Left kidney (tissue), 2 donors: ENCODE measurements around the gene MMP21. TPM values are rescaled to one million over a fixed set of nuclear protein-coding genes. Genes with fewer than 3 reads are reported as not detected.

Source experiments
- DNase-seq: peaks from one replicate; pipeline ENCODE4 v3.0.0-alpha.2; 2013
- polyA plus RNA-seq: library from polyadenylated mRNA; unstranded; fragments of 120-200 nt; gene quantifications from one replicate; pipeline ENCODE4 v1.2.1, GENCODE V29; 2013; ENCODE audit not compliant: insufficient read length

The MMP21 gene
- polyA plus RNA-seq, 1 donor: 0.30 TPM

DNA sequence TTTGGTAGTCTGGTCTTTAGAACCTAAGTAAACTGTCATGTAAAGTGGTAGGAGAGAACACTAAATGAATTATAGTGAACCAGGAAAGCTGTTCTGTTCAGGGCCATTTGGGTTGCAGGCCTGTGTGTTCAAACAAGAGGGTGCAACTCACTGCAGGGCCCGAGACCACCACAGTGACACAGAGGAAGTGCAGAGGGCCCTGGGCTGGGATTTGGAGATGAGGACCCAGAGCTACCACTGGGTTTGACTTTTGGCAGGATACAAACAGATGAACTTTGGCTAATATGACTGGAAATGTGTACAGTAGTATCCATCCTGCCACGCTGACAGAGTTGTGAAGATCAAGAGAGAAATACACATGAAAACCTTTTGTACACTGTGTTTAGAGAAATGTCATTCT lies 9.8 kb downstream of the MMP21 start:
- DNase-seq: no peak

DNA sequence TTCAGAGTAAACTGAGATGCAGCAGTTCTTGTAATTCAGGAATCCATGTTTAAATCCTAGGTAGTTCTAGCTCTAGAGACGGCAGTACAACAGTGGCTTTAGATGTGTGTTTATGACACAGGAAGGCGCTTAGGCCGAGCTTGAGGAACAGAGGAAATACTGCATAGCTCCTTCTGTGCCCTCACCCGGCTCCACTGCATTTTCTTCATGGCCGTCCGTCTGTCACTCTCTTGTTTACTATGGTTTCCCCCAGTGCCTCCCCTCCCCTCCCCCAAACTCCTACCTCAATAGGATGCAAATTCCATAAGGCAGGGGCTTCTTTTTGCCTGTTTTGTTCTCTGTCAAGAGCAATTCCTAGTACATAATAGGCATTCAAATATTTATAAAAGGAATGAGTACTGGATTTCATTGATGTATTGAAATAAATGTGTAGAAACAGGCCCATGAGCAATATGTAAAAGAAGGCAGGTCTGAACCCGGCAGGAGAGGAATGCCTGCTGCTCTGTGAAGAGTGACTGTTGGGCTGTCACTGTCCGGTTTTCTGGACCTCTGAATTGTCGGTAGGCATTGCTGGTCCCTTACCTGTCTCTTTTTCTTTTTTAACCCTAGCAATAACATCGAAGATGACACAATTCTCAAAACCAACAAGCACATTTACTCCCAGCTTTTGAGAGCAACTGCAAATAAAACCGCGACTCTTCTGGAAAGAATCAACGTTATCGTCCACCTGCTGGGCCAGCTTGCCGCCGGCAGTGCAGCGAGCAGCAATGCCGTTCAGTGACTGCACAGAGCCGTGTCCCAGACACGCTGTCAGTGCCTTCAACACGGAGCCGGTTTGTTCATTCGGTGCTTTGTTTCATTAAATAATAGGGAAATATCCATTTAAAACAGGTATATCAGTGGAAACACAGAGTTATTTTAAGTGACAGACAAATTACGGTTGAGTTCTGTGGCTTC lies 12.7 kb downstream of the MMP21 start:
- DNase-seq: no peak

DNA sequence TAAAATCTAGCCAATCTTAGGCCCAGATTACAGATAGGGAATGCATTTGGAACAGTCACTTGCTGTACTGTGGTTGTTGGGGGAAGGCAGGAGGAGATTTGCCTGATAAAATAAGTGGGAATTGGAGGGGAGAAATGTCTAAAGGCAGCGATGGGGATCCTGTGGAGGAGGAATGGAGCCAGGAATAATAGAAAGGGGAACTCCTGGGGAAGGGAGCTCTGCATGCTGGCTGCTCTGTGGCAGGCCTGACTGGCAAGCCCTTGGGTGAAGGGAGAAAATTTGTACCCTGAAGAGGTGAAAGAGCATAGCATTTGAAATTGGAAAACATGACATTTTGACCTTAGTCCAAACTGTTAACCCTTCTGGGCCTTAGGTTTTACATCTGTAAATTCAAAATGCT lies 13.7 kb downstream of the MMP21 start:
- DNase-seq: no peak

DNA sequence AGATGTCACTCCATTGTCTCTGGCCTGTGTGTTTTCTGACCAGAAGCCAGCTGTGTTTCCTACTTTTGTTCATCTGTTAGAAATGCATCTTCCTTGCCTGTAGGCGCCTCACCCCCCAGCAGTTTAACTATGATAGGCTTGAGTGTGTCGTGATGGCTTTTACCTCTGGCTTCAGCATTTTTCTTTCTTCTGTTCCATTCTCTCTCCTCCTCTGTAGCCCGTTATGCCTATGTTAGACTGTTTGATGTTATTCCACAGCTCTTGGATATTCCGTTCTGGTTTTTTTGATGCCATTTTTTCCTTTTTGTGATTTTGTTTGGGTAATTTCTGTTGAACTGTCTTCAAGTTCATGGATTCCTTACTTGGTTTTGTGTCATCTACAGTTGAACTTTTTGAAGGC lies 17.9 kb downstream of the MMP21 start:
- no peak for DNase-seq

DNA sequence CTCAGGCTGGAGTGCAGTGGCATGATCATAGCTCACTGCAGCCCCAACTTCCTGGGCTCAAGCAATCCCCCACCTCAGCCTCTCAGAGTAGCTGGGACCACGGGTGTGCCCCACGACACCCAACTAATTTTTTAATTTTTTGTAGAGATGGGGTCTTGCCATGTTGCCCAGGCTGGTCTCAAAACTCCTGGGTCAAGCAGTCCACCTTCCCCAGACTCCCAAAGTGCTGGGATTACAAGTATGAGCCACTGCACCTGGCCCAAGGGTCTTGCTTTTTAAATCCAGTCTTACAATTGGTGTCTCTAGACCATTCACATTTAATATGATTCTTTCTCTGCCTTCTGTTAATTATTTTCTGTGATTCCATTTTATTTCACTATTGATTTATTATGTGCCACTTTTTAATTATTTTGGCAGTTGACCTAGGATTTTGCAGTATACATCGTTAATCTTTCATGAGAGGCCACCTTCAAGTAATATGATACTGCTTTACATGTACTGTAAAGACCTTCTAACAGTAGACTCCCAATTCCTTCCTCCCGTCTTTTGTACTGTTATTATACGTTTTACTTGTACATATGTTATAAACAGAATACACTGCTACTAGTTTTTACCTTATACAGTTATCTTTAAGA lies 18.7 kb downstream of the MMP21 start:
- DNase-seq: no peak

DNA sequence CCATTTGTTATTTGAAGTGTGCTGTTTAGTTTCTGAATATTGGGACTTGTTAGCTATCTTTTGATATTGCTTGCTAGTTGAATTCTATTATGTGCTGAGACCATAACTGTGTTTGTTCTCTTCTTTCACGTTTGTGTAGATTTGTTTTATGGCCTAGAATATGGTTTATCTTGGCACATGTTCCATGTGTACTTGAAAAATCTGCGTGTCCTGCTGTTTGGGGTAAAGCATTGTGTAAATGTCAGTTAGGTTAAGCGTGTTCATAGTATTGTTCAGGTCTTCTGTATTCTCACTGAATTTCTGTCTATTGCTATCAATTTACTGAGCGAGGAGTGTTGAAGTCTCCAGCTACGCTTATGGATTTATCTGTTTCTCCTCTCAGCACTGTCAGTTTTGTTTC lies 19.4 kb downstream of the MMP21 start:
- DNase-seq: no peak

DNA sequence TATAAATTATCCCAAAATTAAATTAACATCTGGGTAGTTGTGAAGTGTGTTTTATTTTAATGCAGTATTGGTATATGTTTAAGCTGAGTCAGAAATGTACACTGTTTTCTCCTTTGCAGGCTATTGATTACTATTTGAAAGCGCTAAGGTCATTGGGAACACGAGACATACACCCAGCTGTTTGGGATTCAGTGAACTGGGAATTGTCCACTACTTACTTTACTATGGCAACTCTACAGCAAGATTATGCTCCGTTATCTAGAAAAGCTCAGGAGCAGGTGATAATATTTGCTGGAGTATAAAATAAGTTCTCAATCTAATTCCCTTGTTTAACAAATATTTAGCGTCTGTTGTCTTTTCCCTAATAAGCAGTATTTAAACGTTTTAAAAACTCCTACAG lies 28.2 kb downstream of the MMP21 start:
- no peak for DNase-seq

DNA sequence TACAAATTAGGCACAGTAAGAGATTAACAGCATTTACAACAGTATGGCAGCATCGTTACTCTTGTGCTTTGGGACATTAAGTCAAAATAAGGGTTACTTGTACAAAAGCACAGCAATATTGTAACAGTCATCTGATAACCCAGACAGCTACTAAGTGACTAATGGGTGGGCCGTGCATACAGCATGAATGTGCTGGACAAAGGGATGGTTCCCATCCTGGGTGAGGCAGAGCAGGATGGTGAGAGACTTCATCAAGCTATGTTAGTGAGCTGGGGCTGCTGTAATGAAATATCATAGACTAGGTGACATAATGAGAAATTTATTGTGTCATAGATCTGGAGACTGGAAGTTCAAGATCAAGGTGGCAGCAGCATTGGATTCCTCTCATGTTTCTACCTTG lies 30.7 kb downstream of the MMP21 start:
- no peak for DNase-seq

DNA sequence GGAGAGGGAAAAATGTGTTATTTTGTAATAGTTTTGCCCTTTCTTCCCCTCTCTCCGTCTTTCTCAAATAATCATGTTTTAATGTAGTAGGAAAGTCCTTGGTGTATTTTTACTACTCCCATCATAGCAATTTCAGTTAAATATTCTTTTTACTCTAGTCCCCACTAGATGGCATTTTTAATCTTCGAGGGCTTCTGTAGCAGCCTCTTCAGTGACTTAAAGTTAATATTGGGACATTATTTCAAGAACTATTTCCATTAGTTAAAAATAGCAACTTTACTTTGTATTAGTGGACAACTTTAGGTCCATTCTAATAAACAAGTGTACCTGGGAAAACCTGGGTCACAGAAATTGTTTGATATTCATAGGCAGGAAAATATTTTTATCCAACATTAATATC lies 33.2 kb downstream of the MMP21 start:
- DNase-seq: no peak

DNA sequence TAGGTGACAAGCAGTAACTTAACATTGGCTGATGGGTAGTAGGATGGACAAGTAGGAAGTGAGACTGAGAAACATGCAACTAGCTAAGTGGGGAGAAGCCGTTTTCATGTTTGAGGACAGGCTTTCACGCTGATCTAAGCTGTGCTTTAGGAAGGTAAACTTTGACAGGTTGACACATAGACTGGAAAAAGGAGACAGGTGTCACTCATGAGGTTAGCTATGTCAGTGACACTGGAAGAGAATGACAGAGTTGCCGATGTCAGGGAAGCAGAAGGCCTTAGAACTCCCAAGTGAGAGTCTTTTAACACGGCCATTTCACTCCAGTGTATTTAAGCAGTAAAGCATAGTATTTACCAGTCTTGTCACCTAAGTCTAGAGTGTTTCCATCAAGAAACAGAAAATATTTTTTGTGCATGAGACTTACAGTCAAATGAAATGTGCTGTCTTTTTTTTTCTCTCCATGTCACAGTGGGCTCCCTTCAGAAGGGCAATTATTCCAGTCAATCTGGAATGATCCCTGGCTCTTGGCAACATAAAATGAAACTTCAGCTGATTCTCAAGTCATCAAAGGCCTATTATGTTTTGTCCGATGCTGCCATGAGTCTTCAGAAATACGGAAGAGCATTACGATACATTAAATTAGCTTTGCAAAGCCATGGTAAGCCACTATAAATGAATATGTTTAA lies 35.5 kb downstream of the MMP21 start:
- DNase-seq: no peak

DNA sequence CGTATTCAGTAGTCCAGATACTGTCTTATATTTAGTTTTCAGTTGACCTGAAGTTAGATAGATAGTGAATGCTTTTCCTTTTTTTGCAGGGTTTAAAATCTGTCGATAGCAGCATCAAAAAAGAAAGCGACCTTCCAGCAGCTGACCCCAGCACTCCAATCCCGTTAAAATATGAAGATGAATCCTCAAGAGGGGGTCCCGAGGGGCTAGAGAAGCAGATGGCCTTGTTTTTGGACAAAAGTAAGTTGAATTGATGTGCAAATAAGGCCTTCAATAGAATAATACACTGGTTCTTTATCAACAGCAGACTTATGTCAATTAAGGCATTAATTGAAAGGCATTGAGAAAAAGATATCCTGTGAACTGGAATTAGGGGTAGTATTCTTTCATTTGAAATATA lies 37.4 kb downstream of the MMP21 start:
- no peak for DNase-seq

DNA sequence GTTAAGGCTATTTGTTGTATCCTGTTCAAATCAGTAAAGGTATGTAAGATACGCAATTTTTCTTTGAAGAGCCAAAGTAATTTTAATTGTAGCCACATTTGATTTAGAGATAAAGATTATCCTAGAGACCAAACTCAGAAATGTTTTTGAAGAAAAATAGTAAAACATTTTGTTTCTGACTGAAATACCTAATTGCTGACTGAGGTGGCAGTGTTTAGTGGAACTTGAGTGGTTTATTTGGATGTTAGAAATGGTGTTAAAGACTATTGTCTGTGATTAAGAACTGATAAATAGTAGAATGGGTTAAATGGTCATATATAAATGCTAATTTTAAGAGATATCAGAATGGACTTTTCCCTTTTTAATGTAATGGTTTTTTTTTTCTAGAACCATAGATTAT lies 40.8 kb downstream of the MMP21 start:
- DNase-seq: no peak

DNA sequence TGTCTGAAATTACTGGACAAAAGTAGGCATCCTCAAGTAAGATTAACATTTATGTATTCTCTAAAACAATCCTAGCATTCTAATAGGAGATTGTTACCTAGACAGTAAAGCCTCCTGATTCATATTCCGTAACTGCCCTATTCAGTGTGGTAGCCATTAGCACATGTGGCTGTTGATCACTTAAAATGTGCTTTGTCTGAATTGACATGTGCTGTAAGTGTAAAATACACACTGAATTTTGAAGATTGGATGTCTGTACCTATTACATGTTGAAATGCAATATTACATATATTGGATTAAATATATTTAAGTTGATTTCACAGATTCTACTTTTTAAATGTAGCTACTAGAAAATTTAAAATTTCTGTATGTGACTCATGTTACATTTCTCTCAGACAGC lies 41.5 kb downstream of the MMP21 start:
- no peak for DNase-seq

DNA sequence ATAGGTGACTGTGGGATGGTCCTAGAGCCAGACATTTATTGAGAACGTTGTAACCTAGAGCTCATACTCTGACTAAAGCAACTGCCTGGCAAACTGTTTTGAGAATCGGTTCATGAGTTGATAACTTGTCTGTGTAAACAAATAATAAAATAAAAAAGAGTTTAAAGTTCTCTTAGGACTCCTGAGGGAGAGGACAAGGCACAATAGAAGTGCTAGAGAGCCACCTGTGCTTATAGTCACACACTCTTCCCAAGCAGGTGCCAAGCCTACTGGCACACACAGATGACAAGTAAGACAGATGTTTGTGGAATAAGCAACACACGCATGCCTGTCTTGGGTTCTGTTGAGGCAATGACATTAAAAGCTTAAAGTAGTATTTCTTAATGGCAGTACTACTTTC lies 48.2 kb downstream of the MMP21 start:
- no peak for DNase-seq

DNA sequence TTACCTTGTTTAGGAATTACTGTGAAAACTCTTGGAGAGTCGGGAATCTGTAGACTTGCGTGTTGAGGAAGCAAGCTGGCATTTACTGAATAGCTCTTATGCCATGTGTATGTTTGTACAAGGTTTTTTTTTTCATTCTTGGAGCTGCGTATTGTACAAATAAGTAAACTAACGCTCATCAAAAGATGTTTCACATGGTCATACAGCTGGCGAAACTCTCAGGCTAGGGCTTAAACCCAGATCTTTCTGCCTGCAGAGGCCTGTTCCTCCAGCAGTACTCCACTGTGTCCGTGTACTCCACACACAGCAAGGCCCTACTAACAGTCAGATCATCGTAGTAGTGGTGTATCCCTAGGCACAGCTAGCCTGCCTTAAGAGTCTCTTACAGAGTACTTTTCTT lies 48.7 kb downstream of the MMP21 start:
- no peak for DNase-seq

DNA sequence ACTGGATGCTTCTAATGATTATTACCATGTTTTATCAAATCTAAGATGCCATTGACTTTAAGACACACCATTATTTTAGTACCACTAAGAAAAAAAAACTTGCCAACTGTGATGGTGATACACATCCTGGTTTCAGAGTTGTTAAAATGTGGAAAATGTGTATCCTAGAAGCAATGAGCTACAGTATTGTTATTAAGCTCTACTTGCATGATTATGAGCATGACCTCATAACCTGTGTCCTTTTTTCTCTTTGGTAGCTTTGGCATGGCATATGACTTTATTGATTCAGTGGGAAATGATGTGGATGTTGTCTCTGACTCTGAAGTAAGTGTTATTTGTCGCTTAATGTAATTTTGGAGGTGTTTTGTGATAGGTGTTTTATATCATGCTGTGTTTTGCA lies 52.8 kb downstream of the MMP21 start:
- DNase-seq: no peak

DNA sequence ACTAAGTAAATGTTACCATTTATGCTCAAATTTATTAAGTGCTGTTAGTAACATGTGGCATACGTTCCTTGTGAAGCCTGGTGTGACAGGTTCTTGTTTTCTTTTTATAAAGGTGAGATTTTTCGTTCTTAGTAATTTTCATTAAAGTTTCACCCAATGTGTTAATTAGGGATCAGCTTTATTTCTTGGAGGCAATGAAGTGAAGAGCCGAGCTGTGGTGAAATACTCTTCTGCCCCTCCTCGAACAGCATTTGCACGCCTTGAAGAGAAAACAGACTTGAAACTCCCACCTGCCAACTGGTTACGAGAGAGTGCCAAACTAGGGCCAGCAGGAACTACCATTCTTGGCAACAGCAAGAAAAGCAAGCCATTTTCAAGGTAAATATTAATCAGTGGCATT lies 54.6 kb downstream of the MMP21 start:
- no peak for DNase-seq

DNA sequence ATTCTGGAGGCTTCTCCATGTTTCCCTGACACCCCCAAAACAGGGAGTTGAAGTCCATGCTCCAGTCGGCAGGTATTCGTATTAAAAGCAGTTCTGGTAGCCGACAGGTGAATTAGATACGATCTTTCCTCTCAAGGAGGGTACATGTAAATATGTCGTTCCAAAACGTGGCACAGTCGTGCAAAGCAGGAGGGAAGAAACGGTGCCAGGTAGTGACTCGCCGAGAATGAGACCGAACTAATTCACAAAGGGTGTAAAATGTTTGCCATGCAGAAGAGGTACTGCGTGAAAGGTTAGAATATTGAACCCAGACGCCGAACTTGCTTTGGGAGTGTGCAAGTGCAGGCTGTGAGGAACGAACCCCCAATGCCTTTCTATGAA lies 55.6 kb downstream of the MMP21 start:
- DNase-seq: no peak

DNA sequence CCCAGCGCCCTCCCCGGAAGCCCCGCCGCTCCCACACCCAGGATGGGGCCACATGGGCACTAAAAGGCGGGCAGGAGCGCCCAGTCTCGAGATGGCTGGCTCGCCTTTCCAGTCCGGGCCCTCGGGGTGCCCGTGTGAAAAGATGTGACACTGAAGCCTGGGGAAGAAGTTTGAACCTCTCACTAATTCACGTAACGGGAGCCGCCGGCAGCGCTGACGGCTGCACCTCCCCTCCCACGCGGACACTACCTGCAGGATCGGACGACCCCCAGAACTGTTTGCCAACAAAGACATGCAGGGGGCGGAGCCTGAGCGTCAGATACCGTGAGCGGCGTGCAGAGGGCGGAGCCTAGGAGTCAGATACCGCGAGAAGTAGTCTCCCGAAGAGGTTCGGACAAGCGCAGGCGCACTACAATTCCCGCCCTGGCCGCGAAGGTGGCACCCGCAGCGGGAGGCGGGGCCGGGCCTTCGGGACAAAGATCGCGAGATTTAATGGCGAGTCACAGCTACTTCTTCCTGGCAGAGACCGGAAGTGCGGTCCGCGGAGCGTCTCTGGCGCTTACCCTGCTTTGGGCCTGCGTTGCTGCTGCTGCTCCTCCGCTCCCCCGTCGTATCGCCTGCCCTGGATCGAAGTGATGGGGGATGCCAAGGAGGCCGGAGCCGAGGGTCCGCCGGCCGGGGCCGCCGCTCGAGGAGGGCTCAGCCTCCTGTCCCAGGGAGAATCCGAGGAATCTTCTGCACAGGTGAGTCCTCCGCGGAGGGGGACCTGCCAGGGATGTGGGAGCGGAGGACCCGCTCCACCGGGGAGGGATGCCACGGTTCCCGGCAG lies 56.2 kb downstream of the MMP21 start, which contains the start of gene EDRF1:
TSS of gene EDRF1 (plus strand) at position 537 of the 829 bp plus-strand sequence. CDS start at position 636, 99 bp downstream.
- peak; percentile 99 for DNase-seq
